ENCODE data around the gene CLSTN2.
"Not testable (repeated sequence)": the region's sequence is repeated elsewhere in the genome, so short reads cannot be mapped to it uniquely, and the experiment has no call there.

CLSTN2 gene

GRCh38 chr3:140420621-140421357 is 485.8 kb downstream of the CLSTN2 start:
- H3K79me1 ChIP-seq (ENCODE audit: low read depth, low read length), result no peaks in the 10 kb centered on the region
- H2AK5ac ChIP-seq (ENCODE audit: low read depth, low read length), result no peak overlapping the region
- no peak for DNase-seq (ENCODE audit: low spot score)
- H3K4me1 ChIP-seq (ENCODE audit: control insufficient read depth in 2 of 2, insufficient read depth in 1 of 2, low read depth in 1 of 2, low read length in 2 of 2), result peaks cover 0 to 17% of the 10 kb centered on the region in 2 donors
- H2BK12ac ChIP-seq (ENCODE audit: low read length), result no peak overlapping the region
- no peak overlapping the region for H3K4ac ChIP-seq (ENCODE audit: low read length)
- no CpG with 5 or more reads among the region's 9 CpGs for WGBS, 2 donors (ENCODE audit: extremely low coverage in 2 of 2, insufficient read length in 2 of 2, insufficient replicate concordance in 1 of 2)
- H3K9me3 ChIP-seq (replicated peaks in 1 of 2; ENCODE audit: control insufficient read depth in 2 of 2, insufficient read depth in 1 of 2, low read depth in 1 of 2, low read length in 2 of 2), result no peaks in the 10 kb centered on the region
- H3K36me3 ChIP-seq (replicated peaks in 1 of 2; ENCODE audit: control insufficient read depth in 2 of 2, insufficient read depth in 2 of 2, low read length in 2 of 2), result no peaks in the 10 kb centered on the region
- H3K27ac ChIP-seq (replicated peaks; ENCODE audit: low read length), result no peak overlapping the region
- no peak overlapping the region for H3K4me3 ChIP-seq (ENCODE audit: low read length in 2 of 2)
- H3K4me2 ChIP-seq (ENCODE audit: insufficient read depth, low read length, poor library complexity, severe bottlenecking), result no peak overlapping the region
- H2BK5ac ChIP-seq (ENCODE audit: low read length), result no peak overlapping the region
- H3K23ac ChIP-seq (ENCODE audit: low read depth, low read length, poor library complexity), result no peak overlapping the region
- no peaks in the 10 kb centered on the region for H3K27me3 ChIP-seq (ENCODE audit: control insufficient read depth in 3 of 3, insufficient read depth in 3 of 3, low read depth in 1 of 3, low read length in 3 of 3)
- H4K8ac ChIP-seq (ENCODE audit: low read depth, low read length), result no peak overlapping the region
- no peak overlapping the region for H3K18ac ChIP-seq (ENCODE audit: low read length)
- H3K9ac ChIP-seq (ENCODE audit: low read depth, low read length, poor library complexity), result no peak overlapping the region
- no peak overlapping the region for H2BK15ac ChIP-seq (ENCODE audit: low read length)
- H4K91ac ChIP-seq (ENCODE audit: low read depth, low read length, poor library complexity), result no peak overlapping the region
- no peak overlapping the region for H2BK120ac ChIP-seq (ENCODE audit: low read depth, low read length)
- H2AFZ ChIP-seq (ENCODE audit: low read length), result no peak overlapping the region
- H3K14ac ChIP-seq (ENCODE audit: low read length), result no peak overlapping the region

GRCh38 chr3:140421884-140422283 is 486.9 kb downstream of the CLSTN2 start:
- H2BK120ac ChIP-seq (ENCODE audit: low read depth, low read length), result no peak overlapping the region
- H3K9ac ChIP-seq (ENCODE audit: low read depth, low read length, poor library complexity), result no peak overlapping the region
- H3K9me3 ChIP-seq (replicated peaks in 1 of 2; ENCODE audit: control insufficient read depth in 2 of 2, insufficient read depth in 1 of 2, low read depth in 1 of 2, low read length in 2 of 2), result no peaks in the 10 kb centered on the region
- no peak overlapping the region for H2BK12ac ChIP-seq (ENCODE audit: low read length)
- WGBS, 2 donors (ENCODE audit: extremely low coverage in 2 of 2, insufficient read length in 2 of 2, insufficient replicate concordance in 1 of 2), result no CpG with 5 or more reads among the region's 1 CpG
- no peak overlapping the region for H3K4me2 ChIP-seq (ENCODE audit: insufficient read depth, low read length, poor library complexity, severe bottlenecking)
- peaks cover 0 to 17% of the 10 kb centered on the region in 2 donors for H3K4me1 ChIP-seq (ENCODE audit: control insufficient read depth in 2 of 2, insufficient read depth in 1 of 2, low read depth in 1 of 2, low read length in 2 of 2)
- no peaks in the 10 kb centered on the region for H3K36me3 ChIP-seq (replicated peaks in 1 of 2; ENCODE audit: control insufficient read depth in 2 of 2, insufficient read depth in 2 of 2, low read length in 2 of 2)
- no peak overlapping the region for H2BK5ac ChIP-seq (ENCODE audit: low read length)
- H3K79me1 ChIP-seq (ENCODE audit: low read depth, low read length), result no peaks in the 10 kb centered on the region
- no peak overlapping the region for H2AFZ ChIP-seq (ENCODE audit: low read length)
- no peak overlapping the region for H2BK15ac ChIP-seq (ENCODE audit: low read length)
- no peak for DNase-seq (ENCODE audit: low spot score)
- H3K14ac ChIP-seq (ENCODE audit: low read length), result no peak overlapping the region
- H4K91ac ChIP-seq (ENCODE audit: low read depth, low read length, poor library complexity), result no peak overlapping the region
- no peak overlapping the region for H3K23ac ChIP-seq (ENCODE audit: low read depth, low read length, poor library complexity)
- H3K27ac ChIP-seq (replicated peaks; ENCODE audit: low read length), result no peak overlapping the region
- H3K18ac ChIP-seq (ENCODE audit: low read length), result no peak overlapping the region
- H2AK5ac ChIP-seq (ENCODE audit: low read depth, low read length), result no peak overlapping the region
- no peak overlapping the region for H4K8ac ChIP-seq (ENCODE audit: low read depth, low read length)
- H3K27me3 ChIP-seq (ENCODE audit: control insufficient read depth in 3 of 3, insufficient read depth in 3 of 3, low read depth in 1 of 3, low read length in 3 of 3), result no peaks in the 10 kb centered on the region
- H3K4me3 ChIP-seq (ENCODE audit: low read length in 2 of 2), result no peak overlapping the region
- no peak overlapping the region for H3K4ac ChIP-seq (ENCODE audit: low read length)

- no peak for DNase-seq (ENCODE audit: low spot score)
- Histone ChIP-seq H3K9me3 (replicated peaks in 1 of 2; ENCODE audit: control insufficient read depth in 2 of 2, insufficient read depth in 1 of 2, low read depth in 1 of 2, low read length in 2 of 2) (no peaks in the 10 kb centered on the region), H2AFZ (ENCODE audit: low read length) (peak overlapping the region; percentile 56), H4K91ac (ENCODE audit: low read depth, low read length, poor library complexity) (no peak overlapping the region), H3K9ac (ENCODE audit: low read depth, low read length, poor library complexity) (no peak overlapping the region), H3K36me3 (replicated peaks in 1 of 2; ENCODE audit: control insufficient read depth in 2 of 2, insufficient read depth in 2 of 2, low read length in 2 of 2) (no peaks in the 10 kb centered on the region), H2BK120ac (ENCODE audit: low read depth, low read length) (no peak overlapping the region), H2AK5ac (ENCODE audit: low read depth, low read length) (no peak overlapping the region), H3K23ac (ENCODE audit: low read depth, low read length, poor library complexity) (no peak overlapping the region), H4K8ac (ENCODE audit: low read depth, low read length) (no peak overlapping the region), H3K27me3 (ENCODE audit: control insufficient read depth in 3 of 3, insufficient read depth in 3 of 3, low read depth in 1 of 3, low read length in 3 of 3) (no peaks in the 10 kb centered on the region), H3K27ac (replicated peaks; ENCODE audit: low read length) (peak overlapping the region; percentile 23), H3K14ac (ENCODE audit: low read length) (no peak overlapping the region), H3K79me1 (ENCODE audit: low read depth, low read length) (no peaks in the 10 kb centered on the region), H3K4me1 (ENCODE audit: control insufficient read depth in 2 of 2, insufficient read depth in 1 of 2, low read depth in 1 of 2, low read length in 2 of 2) (peaks cover 0 to 19% of the 10 kb centered on the region in 2 donors), H2BK12ac (ENCODE audit: low read length) (no peak overlapping the region), H2BK5ac (ENCODE audit: low read length) (peak overlapping the region; percentile 87), H3K18ac (ENCODE audit: low read length) (peak overlapping the region; percentile 2), H3K4me3 (ENCODE audit: low read length in 2 of 2) (no peak overlapping the region), H2BK15ac (ENCODE audit: low read length) (no peak overlapping the region), H3K4me2 (ENCODE audit: insufficient read depth, low read length, poor library complexity, severe bottlenecking) (no peak overlapping the region), H3K4ac (ENCODE audit: low read length) (no peak overlapping the region)
- no CpG with 5 or more reads among the region's 4 CpGs for WGBS, 2 donors (ENCODE audit: extremely low coverage in 2 of 2, insufficient read length in 2 of 2, insufficient replicate concordance in 1 of 2)
These were observed 488.2 kb downstream of the CLSTN2 start for GRCh38 chr3:140423146-140423545.

- H2AFZ ChIP-seq (ENCODE audit: low read length), result peak overlapping the region; percentile 56
- not testable (repeated sequence) for H2AK5ac ChIP-seq (ENCODE audit: low read depth, low read length); H4K91ac ChIP-seq (ENCODE audit: low read depth, low read length, poor library complexity); H3K9me3 ChIP-seq (replicated peaks in 1 of 2; ENCODE audit: control insufficient read depth in 2 of 2, insufficient read depth in 1 of 2, low read depth in 1 of 2, low read length in 2 of 2); H3K4ac ChIP-seq (ENCODE audit: low read length); H3K18ac ChIP-seq (ENCODE audit: low read length); H3K27me3 ChIP-seq (ENCODE audit: control insufficient read depth in 3 of 3, insufficient read depth in 3 of 3, low read depth in 1 of 3, low read length in 3 of 3); H3K79me1 ChIP-seq (ENCODE audit: low read depth, low read length); H3K9ac ChIP-seq (ENCODE audit: low read depth, low read length, poor library complexity); H2BK120ac ChIP-seq (ENCODE audit: low read depth, low read length); H3K4me3 ChIP-seq (ENCODE audit: low read length in 2 of 2); H4K8ac ChIP-seq (ENCODE audit: low read depth, low read length); H3K36me3 ChIP-seq (replicated peaks in 1 of 2; ENCODE audit: control insufficient read depth in 2 of 2, insufficient read depth in 2 of 2, low read length in 2 of 2); H3K4me2 ChIP-seq (ENCODE audit: insufficient read depth, low read length, poor library complexity, severe bottlenecking); H3K23ac ChIP-seq (ENCODE audit: low read depth, low read length, poor library complexity); H2BK15ac ChIP-seq (ENCODE audit: low read length); DNase-seq (ENCODE audit: low spot score); H3K14ac ChIP-seq (ENCODE audit: low read length)
- WGBS, 2 donors (ENCODE audit: extremely low coverage in 2 of 2, insufficient read length in 2 of 2, insufficient replicate concordance in 1 of 2), result no CpG with 5 or more reads among the region's 2 CpGs
- peaks cover 0 to 19% of the 10 kb centered on the region in 2 donors for H3K4me1 ChIP-seq (ENCODE audit: control insufficient read depth in 2 of 2, insufficient read depth in 1 of 2, low read depth in 1 of 2, low read length in 2 of 2)
- H3K27ac ChIP-seq (replicated peaks; ENCODE audit: low read length), result peak overlapping the region; percentile 23
- peak overlapping the region; percentile 25 for H2BK12ac ChIP-seq (ENCODE audit: low read length)
- H2BK5ac ChIP-seq (ENCODE audit: low read length), result peak overlapping the region; percentile 87
These were observed 488.6 kb downstream of the CLSTN2 start for GRCh38 chr3:140423574-140423973.

Data from neuronal stem cell (in vitro differentiated cells).